Caco-2 (cell line): ENCODE measurements around the gene SOCS1. TPM values are rescaled to one million over a fixed set of nuclear protein-coding genes. Genes with fewer than 3 reads are reported as not detected.

Experiments
- BruUV-seq: library from RNA; stranded (reverse); fragments of 400-500 nt; replicated peaks from 2 replicates; lab custom pipeline; 2021; lab: Mats Ljungman, UMichigan
- CTCF ChIA-PET: fragments of 300-600 bp; sonication (Branson Sonifier 250); formaldehyde crosslinking; loops from one replicate; lab custom pipeline; 2022; ENCODE audit warnings: antibody characterized with exemption; lab: Charles Lee
- POLR2A ChIA-PET: fragments of 300-600 bp; sonication (Branson Sonifier 250); formaldehyde crosslinking; loops from one replicate; lab custom pipeline; 2022; ENCODE audit warnings: antibody characterized with exemption; lab: Charles Lee
- DNase-seq, 2 experiments: peaks; one replicate each; pipeline versions ENCODE4 v3.0.0 to v3.0.0-alpha.2; 2020 to 2022
- H3K27me3 ChIP-seq: replicated peaks from 2 replicates; pipeline ENCODE4 v1.6.0; 2011; ENCODE audit warnings: low read length; ENCODE audit not compliant: control insufficient read depth, insufficient read depth
- H3K36me3 ChIP-seq: 2 replicates; pipeline ENCODE4 v1.5.1; 2011; ENCODE audit warnings: low read length; ENCODE audit not compliant: control insufficient read depth, insufficient read depth
- H3K4me1 ChIP-seq: fragments of 250-450 bp; sonication (Bioruptor Pico); 2 replicates; pipeline ENCODE4 v1.5.1; 2020; ENCODE audit warnings: mild to moderate bottlenecking
- H3K4me3 ChIP-seq: 2 replicates; pipeline ENCODE4 v1.5.1; 2011; ENCODE audit warnings: low read depth, mild to moderate bottlenecking, control low read depth, low read length
- H3K9me3 ChIP-seq: fragments of 250-450 bp; sonication (Bioruptor Pico); 2 replicates; pipeline ENCODE4 v1.5.1; 2020; ENCODE audit warnings: mild to moderate bottlenecking, moderate library complexity
- H3K27ac Mint-ChIP-seq: one replicate; pipeline ENCODE4 v1.8.0; 2022; ENCODE audit warnings: mixed read lengths; ENCODE audit not compliant: unreplicated experiment
- H3K27me3 Mint-ChIP-seq: one replicate; pipeline ENCODE4 v1.8.0; 2022; ENCODE audit warnings: mixed read lengths; ENCODE audit not compliant: insufficient read depth, unreplicated experiment
- H3K36me3 Mint-ChIP-seq: one replicate; pipeline ENCODE4 v1.8.0; 2022; ENCODE audit warnings: mild to moderate bottlenecking, mixed read lengths; ENCODE audit not compliant: insufficient read depth, unreplicated experiment
- H3K4me1 Mint-ChIP-seq: one replicate; pipeline ENCODE4 v1.8.0; 2022; ENCODE audit warnings: low read depth, mixed read lengths; ENCODE audit not compliant: unreplicated experiment
- H3K4me3 Mint-ChIP-seq: one replicate; pipeline ENCODE4 v1.8.0; 2022; ENCODE audit warnings: mild to moderate bottlenecking, moderate library complexity, mixed read lengths; ENCODE audit not compliant: unreplicated experiment
- H3K9me3 Mint-ChIP-seq: one replicate; pipeline ENCODE4 v1.8.0; 2022; ENCODE audit warnings: mixed read lengths; ENCODE audit not compliant: unreplicated experiment
- CTCF ChIP-seq, 2 experiments: fragments of 200-600 bp in 1 of 2; IDR thresholded peaks; 1 replicate in 1 of 2; 2 replicates in 1 of 2; pipeline versions ENCODE4 v1.5.1 to v1.8.0; 2011 to 2022; ENCODE audit warnings: antibody characterized with exemption in 1 of 2, control low read depth in 1 of 2, inconsistent platforms in 1 of 2, low read depth in 1 of 2, low read length in 1 of 2, mild to moderate bottlenecking in 1 of 2, moderate library complexity in 1 of 2; ENCODE audit not compliant: insufficient read depth in 1 of 2, severe bottlenecking in 1 of 2, unreplicated experiment in 1 of 2
- intact Hi-C: fragments of 100-400 bp; cut with micrococcal nuclease; formaldehyde crosslinking; loops from one replicate; pipeline ENCODE4 v1.10.0; 2022; ENCODE audit not compliant: unreplicated experiment
- total RNA-seq: library from RNA; stranded (reverse); gene quantifications from 2 replicates; pipeline ENCODE4 v1.2.3, GENCODE V29; 2022

Gene SOCS1
- total RNA-seq, 1 experiment from 2014 or later = 13.2 TPM

DNA sequence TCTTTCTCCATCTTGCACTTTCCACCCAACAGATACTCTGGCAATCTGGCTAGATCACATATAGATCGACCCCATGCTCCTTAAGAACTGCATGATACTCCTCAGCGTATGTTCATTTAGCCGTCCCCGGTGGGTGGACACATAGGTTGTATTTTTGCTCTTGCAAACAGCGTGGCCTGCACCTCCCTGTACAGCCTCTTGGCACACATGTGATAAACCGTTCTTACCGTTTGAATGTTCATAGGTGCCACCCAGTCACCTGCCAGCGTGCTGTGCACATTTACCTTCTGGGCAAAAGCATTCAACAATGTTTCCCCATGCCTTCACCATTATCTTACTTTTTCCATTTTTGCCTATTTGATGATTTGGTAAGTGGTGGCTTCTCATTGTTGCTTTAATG, 6.9 kb upstream of the SOCS1 start:
- intact Hi-C loops = no loop called here
- Mint-ChIP-seq H3K27me3 (no peaks in the 10 kb centered on the region), H3K9me3 (no peaks in the 10 kb centered on the region), H3K4me1 (peaks cover 20% of the 10 kb centered on the region), H3K4me3 (no peak overlapping the region), H3K36me3 (no peaks in the 10 kb centered on the region), H3K27ac (no peak overlapping the region)
- peaks cover 31% of the 10 kb centered on the region for H3K4me1 ChIP-seq
- TF ChIP-seq CTCF (IDR thresholded peaks at IDR 0.05; ENCODE audit: insufficient read depth in 1 of 2, low read depth in 1 of 2, low read length in 1 of 2, severe bottlenecking in 1 of 2, unreplicated experiment in 1 of 2) = no peak
- no peak overlapping the region for H3K4me3 ChIP-seq
- no peaks in the 10 kb centered on the region for H3K9me3 ChIP-seq
- ChIA-PET POLR2A (no interaction called here), CTCF (no interaction called here)
- no TSS peak for BruUV-seq
- no peaks in the 10 kb centered on the region for H3K27me3 ChIP-seq
- DNase-seq = no peak
- H3K36me3 ChIP-seq = no peaks in the 10 kb centered on the region

DNA sequence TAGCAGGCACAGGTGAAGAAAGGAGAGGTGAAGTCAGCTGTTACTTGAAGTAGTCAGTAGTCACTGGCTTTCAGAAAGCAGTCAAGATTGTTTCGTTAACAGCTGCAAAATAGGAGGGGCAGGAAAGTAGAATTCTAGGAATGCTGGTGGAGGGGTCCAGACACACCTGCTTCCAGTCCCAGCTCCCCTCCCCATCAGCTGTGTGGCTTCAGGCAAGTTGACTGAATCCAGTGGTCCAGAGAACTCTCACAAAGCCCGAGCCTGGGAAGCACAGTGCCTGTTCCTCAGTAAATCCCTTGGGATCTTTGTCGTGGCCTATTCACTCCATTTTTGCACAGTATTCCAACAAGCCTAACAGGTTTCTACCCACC, 4.6 kb upstream of the SOCS1 start:
- Mint-ChIP-seq H3K4me1 (peaks cover 20% of the 10 kb centered on the region), H3K9me3 (no peaks in the 10 kb centered on the region), H3K27ac (peak overlapping the region; percentile 80), H3K36me3 (peaks cover 18% of the 10 kb centered on the region), H3K4me3 (no peak overlapping the region), H3K27me3 (no peaks in the 10 kb centered on the region)
- no peak for TF ChIP-seq CTCF (IDR thresholded peaks at IDR 0.05; ENCODE audit: insufficient read depth in 1 of 2, low read depth in 1 of 2, low read length in 1 of 2, severe bottlenecking in 1 of 2, unreplicated experiment in 1 of 2)
- BruUV-seq = no TSS peak
- Histone ChIP-seq H3K36me3 (no peaks in the 10 kb centered on the region), H3K9me3 (no peaks in the 10 kb centered on the region), H3K4me3 (no peak overlapping the region), H3K4me1 (peaks cover 39% of the 10 kb centered on the region), H3K27me3 (no peaks in the 10 kb centered on the region)
- intact Hi-C loops = loop anchor here (1.0 kb wide), 2 partner anchors 53 to 99 kb away; no protein-coding TSS in a partner anchor
- POLR2A ChIA-PET = interaction anchor here (1.1 kb wide), 2 partner anchors 8 to 19 kb away, joined by 3 to 9 read pairs; partner anchors contain the start of gene TNP2
- DNase-seq = peak; percentile 64 to 82
- CTCF ChIA-PET = interaction anchor here (0.7 kb wide), 1 partner anchor 23 kb away, joined by 3 read pairs; no protein-coding TSS in a partner anchor

GRCh38 chr16:11259655-11260595, 3.9 kb upstream of the SOCS1 start:
- no peak for TF ChIP-seq CTCF (IDR thresholded peaks at IDR 0.05; ENCODE audit: insufficient read depth in 1 of 2, low read depth in 1 of 2, low read length in 1 of 2, severe bottlenecking in 1 of 2, unreplicated experiment in 1 of 2)
- Mint-ChIP-seq H3K9me3 (no peaks in the 10 kb centered on the region), H3K4me3 (peak overlapping the region; percentile 12), H3K27me3 (no peaks in the 10 kb centered on the region), H3K36me3 (peaks cover 25% of the 10 kb centered on the region), H3K4me1 (peaks cover 20% of the 10 kb centered on the region), H3K27ac (peak overlapping the region; percentile 80)
- H3K36me3 ChIP-seq = no peaks in the 10 kb centered on the region
- peaks cover 39% of the 10 kb centered on the region for H3K4me1 ChIP-seq
- intact Hi-C loops = loop anchor here (1.0 to 10.0 kb wide), 3 partner anchors 53 to 155 kb away; no protein-coding TSS in a partner anchor
- no peaks in the 10 kb centered on the region for H3K9me3 ChIP-seq
- no TSS peak for BruUV-seq
- CTCF ChIA-PET = interaction anchor here (0.7 kb wide), 1 partner anchor 24 kb away, joined by 3 read pairs; no protein-coding TSS in a partner anchor
- POLR2A ChIA-PET = interaction anchor here (1.1 kb wide), 1 partner anchor 9 kb away, joined by 3 read pairs; the partner anchor contains the start of gene TNP2
- no peak overlapping the region for H3K4me3 ChIP-seq
- no peak for DNase-seq
- no peaks in the 10 kb centered on the region for H3K27me3 ChIP-seq
